ENCODE results near the gene TSHR.

DNA sequence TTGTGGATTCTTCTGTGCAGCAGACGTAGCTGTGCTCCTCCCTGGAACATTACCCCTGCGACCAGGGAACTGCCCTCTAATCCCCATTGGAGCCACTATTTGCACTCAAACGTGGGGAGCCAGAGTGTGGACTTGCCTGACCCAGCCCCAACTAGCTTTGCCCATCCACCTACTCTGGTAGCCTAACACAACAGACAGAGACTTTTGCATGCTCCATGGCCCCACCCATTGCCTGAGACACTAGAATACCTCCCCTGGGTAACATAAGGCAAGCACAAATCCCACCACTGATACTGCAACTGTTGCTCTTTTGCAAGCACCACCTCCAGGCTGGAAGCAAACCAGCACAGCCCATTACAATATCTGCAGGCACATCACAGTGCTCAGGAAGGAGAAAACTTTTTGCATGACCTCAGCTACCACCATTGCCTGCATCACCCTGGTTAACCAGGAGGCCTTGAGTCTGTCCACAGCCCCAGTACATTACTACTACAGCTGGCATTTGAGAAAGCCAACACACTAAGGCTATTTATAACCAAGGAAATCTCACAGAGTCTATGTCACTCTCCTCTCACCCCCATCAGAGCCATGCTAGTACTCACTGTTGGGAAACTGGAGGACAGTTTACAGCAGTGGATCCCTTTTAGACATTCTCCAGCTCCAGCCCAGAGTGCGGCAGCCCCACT, 28.9 kb upstream of the TSHR start:
- no peak for TF ChIP-seq EZH2 (IDR thresholded peaks at IDR 0.05)
- TF ChIP-seq POLR2AphosphoS5 (IDR thresholded peaks at IDR 0.05; ENCODE audit: borderline replicate concordance, low read depth, low read length) = no peak
- no peak for TF ChIP-seq FOXP2 (optimal IDR thresholded peaks at IDR 0.05; ENCODE audit: control extremely low read depth, extremely low read length, insufficient read depth)

All from SK-N-MC (cell line).